MM.1S (cell line): ENCODE results near the gene C20orf173.
"Not testable (repeated sequence)": the region's sequence is repeated elsewhere in the genome, so short reads cannot be mapped to it uniquely, and the experiment has no call there.

Experiments used
- DNase-seq: peaks from one replicate; pipeline ENCODE4 v3.0.0-alpha.2; 2015
- H2AFZ ChIP-seq: fragments of 300-600 bp; sonication (generic); 2 replicates; pipeline ENCODE4 v1.6.0; 2016; ENCODE audit warnings: antibody characterized with exemption, low read length
- H3F3A ChIP-seq: fragments of 300-600 bp; sonication (generic); 2 replicates; pipeline ENCODE4 v1.6.1; 2016; ENCODE audit warnings: mild to moderate bottlenecking, antibody characterized with exemption, low read length, moderate library complexity, mixed read lengths; ENCODE audit not compliant: insufficient read depth
- H3K27ac ChIP-seq: fragments of 300-600 bp; sonication (generic); 2 replicates; pipeline ENCODE4 v1.5.1; 2016; ENCODE audit warnings: mild to moderate bottlenecking, low read length
- H3K27me3 ChIP-seq: fragments of 300-600 bp; sonication (generic); replicated peaks from 2 replicates; pipeline ENCODE4 v1.6.0; 2016; ENCODE audit warnings: low read length; ENCODE audit not compliant: insufficient read depth
- H3K36me3 ChIP-seq: fragments of 300-600 bp; sonication (generic); replicated peaks from 2 replicates; pipeline ENCODE4 v1.6.1; 2016; ENCODE audit warnings: mild to moderate bottlenecking, low read length, mixed read lengths; ENCODE audit not compliant: insufficient read depth
- H3K4me1 ChIP-seq: fragments of 300-600 bp; sonication (generic); 2 replicates; pipeline ENCODE4 v1.6.1; 2016; ENCODE audit warnings: low read length, mixed read lengths
- H3K4me2 ChIP-seq: fragments of 300-600 bp; sonication (generic); 2 replicates; pipeline ENCODE4 v1.6.0; 2016; ENCODE audit warnings: low read depth, low read length
- H3K4me3 ChIP-seq: fragments of 300-600 bp; sonication (generic); 2 replicates; pipeline ENCODE4 v1.5.1; 2016; ENCODE audit warnings: low read length, mixed read lengths
- H3K79me2 ChIP-seq: fragments of 300-600 bp; sonication (generic); 2 replicates; pipeline ENCODE4 v1.6.1; 2016; ENCODE audit warnings: mixed run types, low read length, mixed read lengths
- H3K9ac ChIP-seq: fragments of 300-600 bp; sonication (generic); 2 replicates; pipeline ENCODE4 v1.6.1; 2016; ENCODE audit warnings: low read length, mixed read lengths
- H3K9me2 ChIP-seq: fragments of 300-600 bp; sonication (generic); replicated peaks from 2 replicates; pipeline ENCODE4 v1.6.1; 2016; ENCODE audit warnings: mild to moderate bottlenecking, low read length, mixed read lengths; ENCODE audit not compliant: insufficient read depth
- H3K9me3 ChIP-seq: fragments of 300-600 bp; sonication (generic); replicated peaks from 2 replicates; pipeline ENCODE4 v1.6.1; 2016; ENCODE audit warnings: mild to moderate bottlenecking, low read length, mixed read lengths; ENCODE audit not compliant: insufficient read depth
- H4K20me1 ChIP-seq: fragments of 300-600 bp; sonication (generic); 2 replicates; pipeline ENCODE4 v1.6.1; 2016; ENCODE audit warnings: mild to moderate bottlenecking, low read length, moderate library complexity, mixed read lengths; ENCODE audit not compliant: insufficient read depth
- CTCF ChIP-seq: fragments of 300-600 bp; sonication (generic); IDR thresholded peaks from 2 replicates; pipeline ENCODE4 v1.5.1; 2016; ENCODE audit warnings: antibody characterized with exemption, low read length, mixed read lengths
- EZH2 ChIP-seq: fragments of 300-600 bp; sonication (generic); optimal IDR thresholded peaks from 2 replicates; pipeline ENCODE3; 2017; ENCODE audit warnings: low read depth, mild to moderate bottlenecking, antibody characterized with exemption, low read length, mixed read lengths
- EZH2phosphoT487 ChIP-seq: fragments of 300-600 bp; sonication (generic); IDR thresholded peaks from 2 replicates; pipeline ENCODE4 v1.6.1; 2018; ENCODE audit warnings: antibody characterized with exemption, low read length

The C20orf173 gene

DNA sequence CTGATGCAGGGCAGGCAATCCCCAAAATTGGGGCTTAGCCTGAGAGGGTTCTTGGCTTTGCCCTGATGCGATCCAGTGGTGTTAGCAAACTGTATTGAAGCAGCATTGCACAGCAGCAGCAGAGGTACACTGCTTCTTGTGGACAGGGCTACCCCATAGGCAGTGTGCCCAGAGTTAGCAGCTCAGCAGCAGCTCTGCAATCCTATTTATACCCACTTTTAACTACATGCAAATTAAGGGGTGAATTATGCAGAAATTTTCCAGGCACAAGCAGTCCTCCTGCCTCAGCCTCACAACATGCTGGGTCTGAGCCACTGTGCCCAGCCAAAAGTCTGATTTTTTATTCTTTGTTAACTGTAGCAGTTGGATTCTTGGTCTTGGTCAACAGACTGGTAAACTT is 3.8 kb downstream of the C20orf173 start:
- no peaks in the 10 kb centered on the region for H3F3A ChIP-seq
- DNase-seq = no peak
- TF ChIP-seq EZH2 (no peak), EZH2phosphoT487 (no peak), CTCF (no peak)
- H3K9me3 ChIP-seq = no peaks in the 10 kb centered on the region
- no peaks in the 10 kb centered on the region for H3K9me2 ChIP-seq
- H3K4me1 ChIP-seq = no peaks in the 10 kb centered on the region
- H3K9ac ChIP-seq = no peak overlapping the region
- no peak overlapping the region for H3K4me3 ChIP-seq
- no peaks in the 10 kb centered on the region for H3K79me2 ChIP-seq
- H3K36me3 ChIP-seq = no peaks in the 10 kb centered on the region
- H3K27me3 ChIP-seq = no peaks in the 10 kb centered on the region
- H4K20me1 ChIP-seq = no peaks in the 10 kb centered on the region
- no peak overlapping the region for H2AFZ ChIP-seq
- no peak overlapping the region for H3K4me2 ChIP-seq
- H3K27ac ChIP-seq = no peak overlapping the region

DNA sequence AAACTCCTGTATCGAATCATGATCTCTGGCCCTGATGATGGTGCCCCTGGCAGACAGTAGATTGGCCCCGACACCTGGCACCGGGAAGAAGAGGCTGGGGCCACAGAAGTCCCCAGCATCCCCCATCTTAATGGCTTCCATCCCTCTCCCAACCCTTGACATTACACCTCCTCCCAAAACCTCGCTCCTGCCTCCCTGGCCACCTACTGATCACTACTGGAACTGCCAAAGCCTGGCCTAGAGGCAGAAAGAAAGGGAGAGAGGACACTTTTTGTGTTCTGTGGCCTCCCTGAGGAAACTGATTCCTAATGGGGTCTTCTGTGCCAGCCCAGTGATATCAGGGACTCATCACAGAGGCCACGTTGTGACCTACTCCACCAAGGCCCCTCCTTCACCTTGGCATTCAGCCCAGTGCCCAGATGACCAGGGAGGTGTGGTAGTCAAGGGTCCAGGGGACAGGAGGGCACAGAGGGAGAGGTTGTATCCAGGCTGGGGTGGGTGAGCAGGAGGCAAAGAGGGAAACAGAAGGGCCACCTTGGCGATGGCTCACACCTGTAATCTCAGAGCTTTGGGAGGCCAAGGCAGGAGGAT is 6.1 kb downstream of the C20orf173 start:
- Histone ChIP-seq H3K79me2 (no peaks in the 10 kb centered on the region), H3K9me3 (no peaks in the 10 kb centered on the region), H3K9me2 (no peaks in the 10 kb centered on the region), H3K4me1 (no peaks in the 10 kb centered on the region), H3K4me3 (no peak overlapping the region), H3K27me3 (no peaks in the 10 kb centered on the region), H3K4me2 (no peak overlapping the region), H3F3A (no peaks in the 10 kb centered on the region), H3K27ac (no peak overlapping the region), H2AFZ (no peak overlapping the region), H4K20me1 (no peaks in the 10 kb centered on the region), H3K36me3 (no peaks in the 10 kb centered on the region), H3K9ac (no peak overlapping the region)
- no peak for DNase-seq
- TF ChIP-seq CTCF = peak; percentile 60
- no peak for TF ChIP-seq EZH2phosphoT487

DNA sequence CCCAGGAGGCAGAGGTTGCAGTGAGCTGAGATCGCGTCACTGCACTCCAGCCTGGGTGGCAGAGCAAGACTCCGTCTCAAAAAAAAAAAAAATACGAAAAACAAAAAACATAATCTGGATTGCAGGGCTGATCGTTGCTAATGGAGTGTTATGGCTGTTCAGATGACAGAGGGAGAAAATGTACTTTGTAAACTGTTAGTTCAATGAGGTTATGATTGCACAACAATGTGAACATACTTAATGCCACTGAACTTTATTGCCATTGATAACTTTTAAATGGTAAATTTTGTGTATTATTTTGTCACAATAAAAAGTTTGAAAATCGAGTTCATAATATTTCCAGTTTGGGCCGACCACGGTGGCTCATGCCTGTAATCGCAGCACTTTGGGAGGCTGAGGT is 10.5 kb downstream of the C20orf173 start:
- no peak for DNase-seq
- Histone ChIP-seq H3K4me1 (no peaks in the 10 kb centered on the region), H3K4me2 (no peak overlapping the region), H3K79me2 (no peaks in the 10 kb centered on the region), H3K27ac (no peak overlapping the region), H3K9ac (no peak overlapping the region), H3K9me3 (no peaks in the 10 kb centered on the region), H3F3A (no peaks in the 10 kb centered on the region), H3K36me3 (no peaks in the 10 kb centered on the region), H3K4me3 (no peak overlapping the region), H4K20me1 (no peaks in the 10 kb centered on the region), H3K27me3 (no peaks in the 10 kb centered on the region), H3K9me2 (no peaks in the 10 kb centered on the region), H2AFZ (no peak overlapping the region)
- TF ChIP-seq EZH2phosphoT487 = no peak

- H3K36me3 ChIP-seq, H3K9ac ChIP-seq, H3K9me2 ChIP-seq: not testable (repeated sequence)
Measured at GRCh38 chr20:35517767-35518166, 11.7 kb downstream of the C20orf173 start.

More at GRCh38 chr20:35517767-35518166, 11.7 kb downstream of the C20orf173 start:
- H2AFZ ChIP-seq, H3F3A ChIP-seq, H3K27me3 ChIP-seq, H3K4me1 ChIP-seq, H3K9me3 ChIP-seq, H3K27ac ChIP-seq, DNase-seq, H3K4me2 ChIP-seq, H4K20me1 ChIP-seq, H3K79me2 ChIP-seq, H3K4me3 ChIP-seq: not testable (repeated sequence)
